BJ (cell line): ENCODE measurements around the gene COBL. TPM values are rescaled to one million over a fixed set of nuclear protein-coding genes. Genes with fewer than 3 reads are reported as not detected.

Source experiments
- CTCF ChIA-PET: fragments of 350-600 bp; formaldehyde crosslinking; extraction: SDS; loops from one replicate; lab custom pipeline; 2021; ENCODE audit warnings: antibody characterized with exemption, inconsistent platforms; lab: Yijun Ruan, JAX
- POLR2A ChIA-PET: fragments of 300-600 bp; sonication (Branson Sonifier 250); formaldehyde crosslinking; extraction: SDS; loops from one replicate; lab custom pipeline; 2021; ENCODE audit warnings: antibody characterized with exemption; lab: Charles Lee
- DNase-seq: peaks from one replicate; pipeline ENCODE4 v3.0.0-alpha.2; 2011; ENCODE audit warnings: low read depth
- H3K27me3 ChIP-seq: 2 replicates; pipeline ENCODE4 v1.6.0; 2011; ENCODE audit warnings: low read length; ENCODE audit not compliant: control insufficient read depth, insufficient read depth
- H3K36me3 ChIP-seq: 2 replicates; pipeline ENCODE4 v1.5.1; 2011; ENCODE audit warnings: low read length; ENCODE audit not compliant: control insufficient read depth, insufficient read depth
- H3K4me3 ChIP-seq: 2 replicates; pipeline ENCODE4 v1.5.1; 2011; ENCODE audit warnings: low read depth, mild to moderate bottlenecking, control low read depth, low read length
- CTCF ChIP-seq: IDR thresholded peaks from 2 replicates; pipeline ENCODE4 v1.5.1; 2011; ENCODE audit warnings: low read depth, mild to moderate bottlenecking, control low read depth, inconsistent platforms, low read length, moderate library complexity; ENCODE audit not compliant: insufficient read depth
- polyA plus RNA-seq: library from polyadenylated mRNA; depleted of rRNA; stranded (reverse); fragments of >200 nt; gene quantifications from 2 replicates; pipeline ENCODE4 v1.2.3, GENCODE V29; 2011

The COBL gene
- polyA plus RNA-seq, 1 experiment = not detected

- no peaks in the 10 kb centered on the region for H3K27me3 ChIP-seq
- DNase-seq = no peak
- CTCF ChIA-PET = no interaction called here
- no peak for TF ChIP-seq CTCF
- H3K4me3 ChIP-seq = no peak overlapping the region
- no peaks in the 10 kb centered on the region for H3K36me3 ChIP-seq
- POLR2A ChIA-PET = no interaction called here
These were observed 86.3 kb downstream of the COBL start for GRCh38 chr7:51230324-51230625.

GRCh38 chr7:51229620-51230323, 86.8 kb downstream of the COBL start:
- TF ChIP-seq CTCF = no peak
- no peak for DNase-seq
- POLR2A ChIA-PET = no interaction called here
- no peaks in the 10 kb centered on the region for H3K27me3 ChIP-seq
- no peaks in the 10 kb centered on the region for H3K36me3 ChIP-seq
- H3K4me3 ChIP-seq = no peak overlapping the region
- CTCF ChIA-PET = interaction anchor here (0.6 to 1.6 kb wide), 3 partner anchors 12 to 70 kb away, joined by 3 to 5 read pairs (median 3); no protein-coding TSS in a partner anchor

- no peak overlapping the region for H3K4me3 ChIP-seq
- H3K27me3 ChIP-seq = no peaks in the 10 kb centered on the region
- ChIA-PET POLR2A (no interaction called here), CTCF (interaction anchor here (0.6 to 1.6 kb wide), 3 partner anchors 68 to 87 kb away, joined by 3 to 5 read pairs (median 4); no protein-coding TSS in a partner anchor)
- no peak for TF ChIP-seq CTCF
- H3K36me3 ChIP-seq = no peaks in the 10 kb centered on the region
- DNase-seq = no peak
These were observed 87.5 kb downstream of the COBL start for GRCh38 chr7:51229106-51229537.

- CTCF ChIA-PET = interaction anchor here (0.6 to 1.6 kb wide), 2 partner anchors 67 to 86 kb away, joined by 4 to 5 read pairs; no protein-coding TSS in a partner anchor
- no peak for DNase-seq
- H3K36me3 ChIP-seq = no peaks in the 10 kb centered on the region
- no peaks in the 10 kb centered on the region for H3K27me3 ChIP-seq
- TF ChIP-seq CTCF = no peak
- POLR2A ChIA-PET = no interaction called here
- no peak overlapping the region for H3K4me3 ChIP-seq
These were observed 88.1 kb downstream of the COBL start for GRCh38 chr7:51228386-51228958.

GRCh38 chr7:51227861-51228260, 88.7 kb downstream of the COBL start:
- TF ChIP-seq CTCF = no peak
- no peak overlapping the region for H3K4me3 ChIP-seq
- no peaks in the 10 kb centered on the region for H3K36me3 ChIP-seq
- no peak for DNase-seq
- H3K27me3 ChIP-seq = no peaks in the 10 kb centered on the region
- ChIA-PET CTCF (no interaction called here), POLR2A (no interaction called here)
